HFFc6 (cell line): ENCODE results near the gene CDK5. TPM values are rescaled to one million over a fixed set of nuclear protein-coding genes. Genes with fewer than 3 reads are reported as not detected.

Source experiments
- DNase-seq: peaks from one replicate; pipeline ENCODE4 v3.0.0-alpha.2; 2018
- H3K27ac Mint-ChIP-seq: 2 replicates; pipeline ENCODE4 v1.8.0; 2020; ENCODE audit warnings: mild to moderate bottlenecking, mixed read lengths
- H3K27me3 Mint-ChIP-seq: 2 replicates; pipeline ENCODE4 v1.8.0; 2021; ENCODE audit warnings: mild to moderate bottlenecking, moderate library complexity, mixed read lengths; ENCODE audit not compliant: insufficient read depth
- H3K36me3 Mint-ChIP-seq: 2 replicates; pipeline ENCODE4 v1.8.0; 2021; ENCODE audit warnings: low read depth, mixed read lengths
- H3K4me1 Mint-ChIP-seq: 2 replicates; pipeline ENCODE4 v1.8.0; 2020; ENCODE audit warnings: low read depth, mixed read lengths
- H3K4me3 Mint-ChIP-seq: 2 replicates; pipeline ENCODE4 v1.8.0; 2020; ENCODE audit warnings: mild to moderate bottlenecking, moderate library complexity, mixed read lengths
- H3K9me3 Mint-ChIP-seq: 2 replicates; pipeline ENCODE4 v1.8.0; 2020; ENCODE audit warnings: mild to moderate bottlenecking, mixed read lengths
- CTCF ChIP-seq: fragments of 200-600 bp; sonication (generic); IDR thresholded peaks from 2 replicates; pipeline ENCODE4 v1.5.0; 2021; ENCODE audit warnings: antibody characterized with exemption, mild to moderate bottlenecking
- total RNA-seq, 6 experiments: library from RNA; stranded (reverse); fragmentation: NEBNext Ultra II Directional; extraction: Animal tissue kit (Norgen Biotek cat#: 25700); gene quantifications; 2 replicates in 1 of 6; 3 replicates in 5 of 6; pipeline ENCODE4 v1.2.3, GENCODE V29; 2021

CDK5 gene
- total RNA-seq, 6 experiments from 2014 or later = 31.3 to 37.3 (median 33.4) TPM

- no peak for DNase-seq
- Mint-ChIP-seq H3K9me3 (no peaks in the 10 kb centered on the region), H3K36me3 (no peaks in the 10 kb centered on the region; the same call in 1 of the 2 replicates), H3K4me1 (peaks cover 14% of the 10 kb centered on the region), H3K27me3 (peaks cover 2% of the 10 kb centered on the region), H3K27ac (no peak overlapping the region), H3K4me3 (no peak overlapping the region)
- TF ChIP-seq CTCF = no peak
Measured at GRCh38 chr7:151048911-151049463, 8.7 kb downstream of the CDK5 start.

GRCh38 chr7:151047976-151048815, 9.5 kb downstream of the CDK5 start, which contains the start of gene ASIC3:
Gene ASIC3 (plus strand): TSS chr7:151048531. CDS start chr7:151048886, 355 bp downstream.
- Mint-ChIP-seq H3K4me1 (peaks cover 14% of the 10 kb centered on the region), H3K4me3 (no peak within 1 kb of the TSS), H3K27me3 (peaks cover 2% of the 10 kb centered on the region), H3K36me3 (no peaks in the 10 kb centered on the region; the same call in 1 of the 2 replicates), H3K9me3 (no peaks in the 10 kb centered on the region), H3K27ac (peak within 1 kb of the TSS; percentile 51)
- TF ChIP-seq CTCF = no peak
- DNase-seq = no peak

GRCh38 chr7:151046603-151047573, 10.8 kb downstream of the CDK5 start:
- peak overlapping the region; percentile 51 for H3K27ac Mint-ChIP-seq

GRCh38 chr7:151045967-151046366, 11.7 kb downstream of the CDK5 start:
- Mint-ChIP-seq H3K4me3 (no peak overlapping the region), H3K4me1 (peaks cover 14% of the 10 kb centered on the region), H3K36me3 (no peaks in the 10 kb centered on the region), H3K27me3 (peaks cover 2% of the 10 kb centered on the region), H3K27ac (no peak overlapping the region), H3K9me3 (no peaks in the 10 kb centered on the region)
- no peak for DNase-seq
- TF ChIP-seq CTCF = no peak

More at GRCh38 chr7:151046603-151047573, 10.8 kb downstream of the CDK5 start:
- H3K4me1 Mint-ChIP-seq = peaks cover 14% of the 10 kb centered on the region
- no peaks in the 10 kb centered on the region for H3K36me3 Mint-ChIP-seq
- H3K9me3 Mint-ChIP-seq = no peaks in the 10 kb centered on the region
- peaks cover 2% of the 10 kb centered on the region for H3K27me3 Mint-ChIP-seq
- H3K4me3 Mint-ChIP-seq = no peak overlapping the region
- peak; percentile 48 for DNase-seq
- TF ChIP-seq CTCF = no peak

- no peak for TF ChIP-seq CTCF
- H3K9me3 Mint-ChIP-seq = no peaks in the 10 kb centered on the region
- H3K4me3 Mint-ChIP-seq = no peak overlapping the region
- DNase-seq = no peak
- H3K27ac Mint-ChIP-seq = no peak overlapping the region
- no peaks in the 10 kb centered on the region for H3K36me3 Mint-ChIP-seq
- H3K27me3 Mint-ChIP-seq = peaks cover 2% of the 10 kb centered on the region
- peaks cover 14% of the 10 kb centered on the region for H3K4me1 Mint-ChIP-seq
Measured at GRCh38 chr7:151045262-151045661, 12.4 kb downstream of the CDK5 start.
